Effector CD8-positive, alpha-beta T cell (primary cell): Measurements from ENCODE around the gene PIEZO1.
"Not testable (repeated sequence)": the region's sequence is repeated elsewhere in the genome, so short reads cannot be mapped to it uniquely, and the experiment has no call there.

Experiments used
- DNase-seq: peaks from one replicate; lab custom pipeline; 2025; lab: John Stamatoyannopoulos, UW
- total RNA-seq, 4 experiments: gene quantifications; one replicate each; lab custom pipeline; 2026; lab: John Stamatoyannopoulos, UW

The PIEZO1 gene, protein sequence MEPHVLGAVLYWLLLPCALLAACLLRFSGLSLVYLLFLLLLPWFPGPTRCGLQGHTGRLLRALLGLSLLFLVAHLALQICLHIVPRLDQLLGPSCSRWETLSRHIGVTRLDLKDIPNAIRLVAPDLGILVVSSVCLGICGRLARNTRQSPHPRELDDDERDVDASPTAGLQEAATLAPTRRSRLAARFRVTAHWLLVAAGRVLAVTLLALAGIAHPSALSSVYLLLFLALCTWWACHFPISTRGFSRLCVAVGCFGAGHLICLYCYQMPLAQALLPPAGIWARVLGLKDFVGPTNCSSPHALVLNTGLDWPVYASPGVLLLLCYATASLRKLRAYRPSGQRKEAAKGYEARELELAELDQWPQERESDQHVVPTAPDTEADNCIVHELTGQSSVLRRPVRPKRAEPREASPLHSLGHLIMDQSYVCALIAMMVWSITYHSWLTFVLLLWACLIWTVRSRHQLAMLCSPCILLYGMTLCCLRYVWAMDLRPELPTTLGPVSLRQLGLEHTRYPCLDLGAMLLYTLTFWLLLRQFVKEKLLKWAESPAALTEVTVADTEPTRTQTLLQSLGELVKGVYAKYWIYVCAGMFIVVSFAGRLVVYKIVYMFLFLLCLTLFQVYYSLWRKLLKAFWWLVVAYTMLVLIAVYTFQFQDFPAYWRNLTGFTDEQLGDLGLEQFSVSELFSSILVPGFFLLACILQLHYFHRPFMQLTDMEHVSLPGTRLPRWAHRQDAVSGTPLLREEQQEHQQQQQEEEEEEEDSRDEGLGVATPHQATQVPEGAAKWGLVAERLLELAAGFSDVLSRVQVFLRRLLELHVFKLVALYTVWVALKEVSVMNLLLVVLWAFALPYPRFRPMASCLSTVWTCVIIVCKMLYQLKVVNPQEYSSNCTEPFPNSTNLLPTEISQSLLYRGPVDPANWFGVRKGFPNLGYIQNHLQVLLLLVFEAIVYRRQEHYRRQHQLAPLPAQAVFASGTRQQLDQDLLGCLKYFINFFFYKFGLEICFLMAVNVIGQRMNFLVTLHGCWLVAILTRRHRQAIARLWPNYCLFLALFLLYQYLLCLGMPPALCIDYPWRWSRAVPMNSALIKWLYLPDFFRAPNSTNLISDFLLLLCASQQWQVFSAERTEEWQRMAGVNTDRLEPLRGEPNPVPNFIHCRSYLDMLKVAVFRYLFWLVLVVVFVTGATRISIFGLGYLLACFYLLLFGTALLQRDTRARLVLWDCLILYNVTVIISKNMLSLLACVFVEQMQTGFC (N-terminal part only)
- 278 to 431 (median 350) reads per million in 4 experiments for total RNA-seq

DNA sequence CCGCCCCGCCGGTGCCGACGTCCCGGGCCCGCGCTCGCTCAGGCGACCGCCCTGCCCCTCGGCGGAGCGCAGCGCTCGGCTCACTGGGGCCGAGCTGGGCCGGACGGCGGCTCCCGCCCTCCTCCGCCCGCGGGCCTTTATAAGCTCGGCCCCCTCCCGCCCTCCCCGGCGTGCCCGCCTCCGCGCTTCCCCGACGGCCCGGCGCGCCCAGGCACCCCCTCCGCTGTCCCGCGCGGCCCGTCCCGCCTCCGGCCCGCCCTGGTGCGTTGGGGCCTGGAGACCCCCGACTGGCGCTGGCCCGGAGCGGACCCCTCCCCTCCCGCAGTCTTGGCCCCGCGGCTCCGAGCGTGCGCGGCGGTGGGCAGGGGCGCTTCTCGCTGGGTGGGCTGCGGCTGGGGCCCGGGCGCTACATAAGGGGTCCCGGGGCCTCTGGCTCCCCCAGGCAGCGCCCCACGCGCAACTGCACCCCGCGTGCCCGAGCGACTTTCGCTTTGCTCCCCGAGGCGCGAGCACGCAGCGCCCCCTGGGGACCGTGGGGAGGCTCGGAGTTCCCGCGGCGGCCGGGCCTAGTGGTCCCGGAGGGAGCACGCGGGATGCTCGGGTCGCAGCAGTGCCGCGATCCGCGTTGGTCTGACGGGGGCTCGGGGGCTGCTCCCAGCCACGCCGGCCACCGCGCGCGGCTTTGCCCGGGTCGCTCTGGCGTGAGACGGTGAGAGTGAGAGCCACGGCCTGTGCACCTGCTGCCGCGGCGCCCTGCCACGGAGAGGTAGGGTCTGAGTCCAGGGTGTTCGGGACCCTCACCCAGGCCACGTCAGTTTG, at the start of gene PIEZO1:
Gene PIEZO1, minus strand, starts transcription at position 115 of the 819 bp plus-strand sequence. CDS start 256 bp downstream, outside the sequence.
- peak; percentile 77 for DNase-seq

DNA sequence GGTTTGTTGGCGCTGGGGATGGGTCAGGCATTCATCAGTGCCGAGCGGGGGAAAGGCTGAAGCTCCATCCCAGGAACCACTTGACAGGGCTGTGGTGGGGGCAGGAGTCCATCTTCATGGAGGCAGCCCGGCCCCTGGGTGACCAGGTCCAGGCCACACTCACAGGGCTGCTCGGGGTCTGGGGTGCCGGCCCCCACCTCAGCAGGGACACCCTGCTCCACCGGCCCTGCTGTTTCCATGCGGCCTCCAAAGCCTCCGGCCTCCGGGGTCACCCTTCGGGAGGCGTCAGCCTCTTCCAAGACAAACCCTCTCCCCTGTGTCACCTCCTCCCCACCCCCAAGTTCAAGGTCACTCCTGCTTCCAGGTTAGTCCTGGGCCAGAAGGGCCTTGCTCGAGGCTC, 49.6 kb upstream of the PIEZO1 start:
- DNase-seq: no peak

DNA sequence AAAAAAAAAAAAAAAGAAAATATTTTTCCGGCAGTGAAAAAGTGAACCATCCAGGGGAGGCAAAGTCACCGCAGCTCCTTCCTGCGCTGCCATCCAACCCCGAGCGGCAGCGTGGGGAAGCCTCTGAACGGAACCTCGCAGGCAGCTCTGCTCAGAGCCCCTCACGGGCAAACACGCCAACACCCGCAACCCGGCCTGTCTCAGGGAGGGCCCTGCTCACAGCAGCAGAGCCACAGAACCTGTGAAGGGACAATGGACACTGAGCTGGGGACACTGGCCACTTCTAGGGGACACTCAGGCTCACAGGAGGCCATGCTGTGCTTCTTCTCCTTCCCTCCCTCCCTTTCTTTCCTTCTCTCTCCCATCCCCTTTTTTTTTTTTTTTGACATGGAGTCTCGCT, 48.1 kb upstream of the PIEZO1 start:
- no peak for DNase-seq

DNA sequence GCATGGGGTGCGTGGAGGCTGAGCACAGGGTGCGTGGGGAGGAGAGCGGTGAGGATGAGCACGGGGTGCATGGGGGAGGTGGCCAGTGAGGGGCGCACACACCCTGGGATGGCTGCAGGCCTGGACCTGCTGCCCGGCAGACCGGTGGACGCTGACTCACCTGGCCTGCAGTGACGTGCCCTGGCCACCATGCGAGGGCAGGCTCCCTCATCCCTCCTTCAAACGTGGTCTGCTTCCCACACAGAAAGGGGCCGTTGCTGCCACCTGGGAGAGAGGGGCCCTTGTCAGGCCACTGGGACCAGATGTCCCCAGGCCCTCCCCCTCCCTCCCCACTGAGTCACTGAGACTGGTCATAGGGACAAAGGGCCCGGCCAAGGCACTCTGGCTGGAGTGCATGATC, 46.8 kb upstream of the PIEZO1 start:
- DNase-seq: no peak

DNA sequence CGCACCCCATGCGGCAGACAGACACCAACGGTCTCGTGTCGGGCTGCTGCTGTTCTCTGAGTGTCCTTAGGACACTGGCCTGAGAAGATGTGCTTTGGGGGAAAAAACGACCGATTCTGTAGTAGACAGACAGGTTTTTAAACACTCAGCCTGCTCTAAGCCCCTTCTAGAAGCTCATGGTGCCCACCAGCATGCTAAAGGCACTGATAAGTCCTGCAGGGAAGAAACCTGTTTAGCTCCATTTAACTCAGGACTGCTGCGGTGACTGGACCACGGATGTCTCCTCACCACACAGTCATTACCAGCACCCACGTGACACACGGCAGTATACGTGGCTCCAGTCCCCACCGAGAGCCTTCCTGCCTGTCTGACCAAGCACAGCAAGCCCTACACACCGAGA, 45.8 kb upstream of the PIEZO1 start:
- no peak for DNase-seq

DNA sequence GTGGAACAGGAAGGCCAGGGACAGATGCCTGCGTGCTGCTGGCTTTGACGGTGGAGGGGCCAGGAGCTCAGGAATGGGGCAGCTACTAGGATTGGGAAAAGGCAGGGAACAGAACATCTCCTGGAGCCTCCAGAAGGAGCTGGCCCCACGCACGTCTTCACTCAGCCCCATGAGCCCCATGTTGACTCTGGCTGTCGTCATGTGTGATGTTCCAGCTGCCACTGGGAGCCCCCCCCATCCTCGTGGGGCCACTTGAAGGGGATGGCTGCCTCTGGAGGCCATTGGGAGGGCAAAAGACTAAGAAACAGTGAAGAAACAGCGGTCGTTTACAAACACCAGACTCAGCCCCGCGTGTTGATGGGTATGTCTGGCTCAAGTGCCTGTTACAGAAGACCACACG, 45.2 kb upstream of the PIEZO1 start:
- DNase-seq: no peak

DNA sequence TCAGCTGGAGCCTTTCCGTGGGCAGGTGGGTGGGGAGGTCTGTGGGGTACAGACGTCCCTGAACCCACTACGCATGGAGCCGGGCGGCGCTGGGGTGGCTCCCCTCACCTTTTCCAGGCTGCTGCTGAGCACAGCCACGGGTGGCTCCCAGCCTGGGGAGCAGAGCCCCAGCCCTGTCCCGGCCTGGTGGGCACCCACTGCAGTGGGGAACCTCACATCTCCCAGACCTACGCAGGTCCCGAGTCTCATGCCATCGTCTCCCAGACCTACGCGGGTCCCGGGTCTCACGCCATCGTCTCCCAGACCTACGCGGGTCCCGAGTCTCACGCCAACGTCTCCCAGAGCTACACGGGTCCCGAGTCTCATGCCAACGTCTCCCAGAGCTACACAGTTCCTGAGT, 43.7 kb upstream of the PIEZO1 start:
- no peak for DNase-seq

DNA sequence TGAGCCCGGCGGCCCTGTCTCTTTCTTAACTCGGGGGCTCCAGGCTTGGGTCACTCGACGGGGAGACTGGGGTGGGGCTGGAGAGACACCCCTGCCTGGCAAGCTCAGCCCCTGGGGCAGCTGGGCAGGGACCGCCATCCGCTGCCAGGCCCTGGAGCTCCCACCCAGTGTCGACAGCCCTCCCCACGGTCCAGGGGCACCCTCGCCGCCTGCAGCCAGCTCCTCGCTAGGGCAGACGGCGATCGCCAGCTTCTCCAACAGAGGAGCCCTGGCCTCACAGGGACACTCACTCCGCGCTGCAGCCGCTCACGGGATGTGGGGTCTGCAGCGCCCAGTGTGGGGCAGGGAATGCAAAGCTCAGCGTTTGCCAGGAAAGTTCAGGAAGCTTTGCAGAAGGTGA, 42.7 kb upstream of the PIEZO1 start:
- no peak for DNase-seq

DNA sequence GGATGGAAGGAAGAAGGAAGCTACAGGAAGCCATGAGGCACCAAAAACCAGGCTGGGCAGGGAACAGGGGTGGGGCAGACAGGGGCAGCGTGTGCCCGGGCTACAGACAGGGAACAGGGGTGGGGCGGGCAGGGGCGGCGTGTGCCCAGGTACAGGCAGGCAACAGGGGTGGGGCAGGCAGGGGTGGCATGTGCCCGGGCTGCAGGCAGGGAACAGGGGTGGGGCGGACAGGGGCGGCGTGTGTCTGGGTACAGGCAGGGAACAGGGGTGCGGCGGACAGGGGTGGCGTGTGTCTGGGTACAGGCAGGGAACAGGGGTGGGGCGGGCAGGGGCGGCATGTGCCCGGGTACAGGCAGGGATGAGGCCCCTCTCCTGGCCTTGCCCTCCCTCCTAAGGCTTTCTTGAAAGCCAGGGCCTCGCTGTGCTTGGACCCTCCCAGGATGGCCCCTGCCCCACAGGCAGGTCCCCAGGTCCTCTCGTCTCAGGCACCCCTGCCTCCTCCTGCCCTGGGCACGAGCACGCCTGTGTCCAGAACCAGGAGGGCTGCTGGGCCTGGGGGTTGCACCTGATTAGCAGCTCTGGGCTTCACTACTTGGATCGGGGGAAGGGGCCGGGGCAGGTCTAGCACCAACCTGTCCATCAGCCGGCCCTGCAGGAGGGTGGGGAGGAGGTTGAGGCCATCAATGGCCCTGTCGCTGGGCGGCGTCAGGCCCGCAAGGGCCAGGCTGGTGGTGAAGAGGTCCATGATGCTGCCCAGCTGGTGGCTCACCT, 41.2 kb upstream of the PIEZO1 start:
- DNase-seq: no peak

DNA sequence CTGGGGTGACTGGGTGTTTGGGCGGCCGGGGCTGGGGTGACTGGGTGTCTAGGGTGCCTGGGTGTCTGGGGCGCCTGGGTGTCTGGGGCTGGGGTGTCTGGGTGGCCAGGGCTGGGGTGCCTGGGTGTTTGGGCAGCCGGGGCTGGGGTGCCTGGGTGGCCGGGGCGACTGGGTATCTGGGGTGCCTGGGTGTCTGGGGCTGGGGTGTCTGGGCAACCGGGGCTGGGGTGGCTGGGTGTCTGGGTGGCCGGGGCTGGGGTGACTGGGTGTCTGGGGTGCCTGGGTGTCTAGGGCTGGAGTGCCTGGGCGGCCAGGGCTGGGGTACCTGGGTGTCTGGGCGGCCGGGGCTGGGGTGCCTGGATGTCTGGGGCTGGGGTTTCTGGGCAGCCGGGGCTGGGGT, 40.1 kb upstream of the PIEZO1 start:
- DNase-seq: no peak

DNA sequence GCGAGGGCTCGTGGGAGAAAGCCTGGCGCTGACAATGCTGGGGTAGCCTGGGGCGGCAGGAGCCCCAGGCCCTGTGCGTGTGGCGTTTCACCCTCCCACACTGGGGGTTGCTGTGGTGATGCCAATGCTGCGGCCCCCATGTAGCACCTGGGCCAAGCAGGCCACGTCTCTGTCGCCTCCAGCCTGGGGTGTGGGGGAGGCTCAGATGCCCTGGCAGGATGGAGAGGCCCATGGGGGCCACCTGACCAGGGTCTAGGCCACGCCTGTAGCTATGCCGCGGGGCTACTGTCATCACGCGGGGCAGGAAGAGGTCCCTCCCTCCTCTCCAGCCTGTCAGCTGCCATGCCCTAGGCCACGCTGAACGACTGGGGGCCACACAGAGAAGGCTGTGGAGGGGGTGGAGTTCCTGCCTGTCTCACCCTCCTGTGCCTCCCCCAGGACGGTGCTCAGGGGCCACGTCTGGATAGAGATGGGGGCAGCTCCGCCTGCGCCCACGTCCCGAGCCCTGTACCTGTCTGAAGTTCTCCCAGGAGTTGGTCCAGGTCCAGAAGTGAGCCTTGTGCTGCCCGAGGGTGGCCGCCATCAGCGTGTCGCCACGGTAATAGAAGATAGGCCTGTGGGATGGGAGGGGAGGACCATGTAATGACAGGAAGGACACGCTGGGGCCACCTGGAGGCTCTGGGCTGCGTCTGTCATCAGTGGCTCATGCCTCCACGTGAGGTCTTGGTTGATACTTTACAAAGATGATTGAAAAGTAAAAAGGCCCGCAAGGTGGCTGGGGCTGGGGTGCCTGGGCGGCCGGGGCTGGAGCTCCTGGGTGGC, 39.4 kb upstream of the PIEZO1 start:
- no peak for DNase-seq

DNA sequence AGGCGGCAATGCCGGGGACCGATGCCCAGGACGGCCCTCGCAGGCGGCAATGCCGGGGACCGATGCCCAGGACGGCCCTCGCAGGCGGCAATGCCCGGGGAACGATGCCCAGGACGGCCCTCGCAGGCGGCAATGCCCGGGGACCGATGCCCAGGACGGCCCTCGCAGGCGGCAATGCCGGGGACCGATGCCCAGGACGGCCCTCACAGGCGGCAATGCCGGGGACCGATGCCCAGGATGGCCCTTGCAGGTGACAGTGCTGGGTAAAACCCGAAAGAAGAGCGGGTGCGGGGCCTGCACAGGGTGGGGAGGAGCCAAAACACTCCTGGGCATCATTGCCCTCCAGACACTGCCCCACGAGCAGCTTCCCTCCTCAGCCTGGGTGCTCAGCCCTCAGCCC, 38.6 kb upstream of the PIEZO1 start:
- not testable (repeated sequence) for DNase-seq

DNA sequence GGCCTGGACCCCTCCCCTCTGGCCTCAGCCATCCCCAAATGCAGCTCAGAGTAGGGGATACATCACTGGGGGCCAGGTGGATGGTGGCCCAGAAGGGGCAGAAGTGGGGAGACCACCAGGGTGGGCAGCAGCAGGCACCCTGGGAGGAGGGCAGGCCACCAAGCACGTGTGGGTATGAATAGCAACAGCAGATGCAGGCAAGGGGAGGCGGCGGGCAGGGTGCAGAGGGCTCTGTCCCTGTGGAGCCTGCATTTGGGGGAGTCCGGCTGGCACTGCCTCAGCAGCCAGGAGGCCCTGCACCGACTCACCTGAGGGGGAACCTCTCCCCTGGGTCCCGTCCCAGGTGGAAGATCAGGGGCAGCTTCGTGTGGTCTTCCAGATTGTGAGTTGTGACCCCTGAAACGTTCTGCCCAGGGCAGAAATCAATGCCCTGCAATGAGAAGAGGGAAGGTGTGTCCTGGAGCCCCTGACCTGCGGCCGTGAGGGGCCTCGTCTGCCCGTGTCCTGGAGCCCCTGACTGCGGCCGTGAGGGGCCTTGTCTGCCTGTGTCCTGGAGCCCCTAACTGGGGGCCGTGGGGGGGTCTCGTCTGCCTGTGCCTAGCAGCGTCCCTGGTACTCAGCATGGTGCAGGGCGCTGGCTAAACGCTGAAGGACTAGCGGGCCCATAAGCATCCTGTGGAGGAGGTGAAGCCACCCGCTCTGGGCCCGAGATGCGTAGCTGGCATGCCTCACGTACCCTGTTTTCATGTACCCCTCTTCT, 37.4 kb upstream of the PIEZO1 start:
- DNase-seq: no peak

DNA sequence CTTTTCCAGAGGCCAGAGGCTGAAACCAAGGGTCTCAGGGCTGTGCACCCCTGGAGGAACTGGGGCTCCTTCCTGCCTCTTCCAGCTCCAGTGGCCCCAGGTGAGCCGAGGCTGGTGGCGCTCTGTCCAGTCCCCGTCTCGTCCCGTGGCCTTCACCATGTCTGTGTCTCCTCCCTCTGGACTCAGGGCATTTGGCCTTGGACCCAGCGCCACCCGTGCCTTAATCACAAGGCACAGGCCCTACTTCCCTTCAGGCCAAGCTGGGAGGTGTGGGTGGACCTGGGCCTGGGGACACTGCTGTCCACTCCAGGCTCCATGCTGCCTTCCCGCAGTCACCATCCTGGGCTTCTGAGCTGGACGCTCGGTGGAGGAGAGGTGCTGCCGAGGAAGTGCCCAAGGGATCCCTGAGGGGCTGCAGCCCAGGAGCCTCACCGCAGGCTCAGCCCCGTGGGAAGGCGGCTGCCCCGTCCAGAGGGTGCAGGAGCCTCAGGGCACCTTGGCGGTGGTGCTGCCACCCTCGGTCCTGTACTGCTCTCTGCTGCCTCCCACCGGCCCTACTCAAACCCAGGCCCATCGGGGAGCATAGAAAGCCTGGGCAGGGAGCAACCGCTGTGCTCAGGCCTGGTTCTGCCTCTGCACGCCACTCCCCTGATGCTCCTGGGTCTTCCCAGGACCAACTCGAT, 36.3 kb upstream of the PIEZO1 start:
- no peak for DNase-seq

DNA sequence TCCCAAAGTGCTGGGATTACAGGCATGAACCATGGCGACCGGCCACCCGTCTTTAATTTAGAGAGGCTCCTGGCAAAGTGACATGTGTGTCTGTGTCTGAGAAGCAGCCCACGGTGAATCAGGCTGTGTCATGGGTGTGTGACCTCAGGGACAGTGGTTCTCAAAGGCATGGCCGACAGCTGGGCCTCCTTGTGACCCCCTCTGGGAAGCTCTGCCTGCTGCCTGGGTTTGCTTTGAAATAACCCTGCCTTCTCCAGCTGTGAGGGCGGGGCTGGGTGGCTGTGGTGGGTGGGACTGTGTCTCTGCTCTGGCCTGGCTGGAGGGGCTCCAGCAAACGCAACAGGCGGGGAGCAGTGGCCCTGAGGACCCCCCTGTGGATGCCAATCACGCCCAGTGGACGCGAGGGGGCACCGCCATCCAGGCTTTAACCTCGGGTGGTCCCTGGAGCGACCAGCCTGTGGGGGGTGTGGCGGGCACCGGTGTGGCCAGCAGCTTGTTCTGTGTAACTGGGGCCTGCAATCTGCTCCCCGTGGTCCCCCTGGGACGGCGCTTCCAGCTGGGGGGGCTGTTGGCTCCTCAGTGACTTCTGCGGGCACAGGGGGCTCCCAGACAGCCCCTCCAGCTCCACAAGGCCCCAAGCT, 35.5 kb upstream of the PIEZO1 start:
- no peak for DNase-seq

DNA sequence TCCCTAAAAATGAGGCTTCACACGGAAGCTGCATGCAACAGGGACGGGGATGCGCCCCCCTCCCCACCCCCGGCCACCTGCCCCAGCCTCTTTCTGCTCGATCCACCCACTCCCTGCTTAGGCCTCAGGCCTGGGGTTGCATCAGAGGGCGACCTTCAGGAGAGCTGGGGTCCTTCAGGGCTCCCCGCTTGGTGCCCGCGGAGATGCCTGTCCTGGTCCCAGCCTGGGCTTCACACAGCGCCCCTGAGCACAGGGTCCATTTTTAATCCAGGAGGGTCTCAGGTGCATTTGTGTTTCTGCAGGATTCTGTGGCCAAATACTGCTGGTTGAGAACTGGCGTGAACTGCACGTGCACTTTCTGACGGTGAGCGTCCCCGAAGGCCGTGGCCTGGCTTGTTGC, 34.1 kb upstream of the PIEZO1 start:
- DNase-seq: no peak

DNA sequence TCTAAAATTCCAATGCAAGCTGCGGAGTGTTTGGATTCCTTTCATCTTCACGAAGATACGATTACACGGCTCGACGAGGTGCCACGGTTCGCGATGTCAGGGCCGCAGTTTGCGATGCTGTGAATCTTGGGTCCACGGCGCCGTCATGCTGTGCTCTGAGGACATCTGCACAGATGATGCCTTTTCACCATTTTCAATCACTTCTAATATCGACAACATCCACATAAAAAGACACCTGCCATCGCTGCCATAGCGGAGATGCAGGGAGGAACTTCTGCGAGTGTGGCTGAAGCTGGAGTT, 33.5 kb upstream of the PIEZO1 start:
- DNase-seq: no peak
